Smooth muscle cell (in vitro differentiated cells): ENCODE results near the gene GMDS. TPM values are rescaled to one million over a fixed set of nuclear protein-coding genes. Genes with fewer than 3 reads are reported as not detected.

ENCODE experiments used
- DNase-seq: peaks from one replicate; lab custom pipeline; 2025; ENCODE audit not compliant: unreplicated experiment; lab: John Stamatoyannopoulos, UW
- H2AFZ ChIP-seq: fragments of 200-600 bp; sonication (generic); 2 replicates; pipeline ENCODE4 v1.6.0; 2016; ENCODE audit warnings: antibody characterized with exemption, low read depth, mild to moderate bottlenecking
- H3F3A ChIP-seq: fragments of 200-600 bp; sonication (generic); 2 replicates; pipeline ENCODE4 v1.6.0; 2017; ENCODE audit warnings: antibody characterized with exemption, low read depth
- H3K27ac ChIP-seq: fragments of 200-600 bp; sonication (generic); 2 replicates; pipeline ENCODE4 v1.5.1; 2016; ENCODE audit warnings: low read depth, mild to moderate bottlenecking
- H3K27me3 ChIP-seq: fragments of 200-600 bp; sonication (generic); 2 replicates; pipeline ENCODE4 v1.6.1; 2016; ENCODE audit warnings: low read depth, mild to moderate bottlenecking
- H3K36me3 ChIP-seq: fragments of 200-600 bp; sonication (generic); 2 replicates; pipeline ENCODE4 v1.5.1; 2016; ENCODE audit warnings: low read depth
- H3K4me1 ChIP-seq: fragments of 200-600 bp; sonication (generic); 2 replicates; pipeline ENCODE4 v1.5.1; 2016; ENCODE audit warnings: low read depth
- H3K4me2 ChIP-seq: fragments of 200-600 bp; sonication (generic); 2 replicates; pipeline ENCODE4 v1.6.0; 2016; ENCODE audit warnings: mild to moderate bottlenecking
- H3K4me3 ChIP-seq: fragments of 200-600 bp; sonication (generic); 2 replicates; pipeline ENCODE4 v1.5.1; 2016; ENCODE audit warnings: mild to moderate bottlenecking
- H3K79me2 ChIP-seq: fragments of 200-600 bp; sonication (generic); 2 replicates; pipeline ENCODE4 v1.6.0; 2016; ENCODE audit warnings: low read depth, mild to moderate bottlenecking
- H3K9ac ChIP-seq: fragments of 200-600 bp; sonication (generic); 2 replicates; pipeline ENCODE4 v1.6.0; 2016; ENCODE audit warnings: low read depth
- H3K9me3 ChIP-seq: fragments of 200-600 bp; sonication (generic); replicated peaks from 2 replicates; pipeline ENCODE4 v1.5.1; 2016; ENCODE audit warnings: low read depth
- H4K20me1 ChIP-seq: fragments of 200-600 bp; sonication (generic); 2 replicates; pipeline ENCODE4 v1.6.0; 2016; ENCODE audit warnings: low read depth
- CTCF ChIP-seq: fragments of 200-600 bp; sonication (generic); IDR thresholded peaks from 2 replicates; pipeline ENCODE4 v1.5.1; 2017; ENCODE audit warnings: borderline replicate concordance, mild to moderate bottlenecking, antibody characterized with exemption; ENCODE audit not compliant: insufficient read depth, poor library complexity, severe bottlenecking
- WGBS: methylation state at CpG from one replicate; pipeline ENCODE4 v1.1.7; 2016; ENCODE audit warnings: low lambda C conversion rate; 5-methylcytosine and 5-hydroxymethylcytosine counted together
- polyA plus RNA-seq: library from polyadenylated mRNA; unstranded; fragments of >200 nt; fragmentation: Nextera tagmentation; extraction: Ambion mirVana; gene quantifications from 2 replicates; pipeline ENCODE4 v1.2.1, GENCODE V29; 2016
- total RNA-seq: library from RNA; depleted of rRNA; stranded (reverse); fragments of >200 nt; gene quantifications from 2 replicates; pipeline ENCODE4 v1.2.3, GENCODE V29; 2014

GMDS gene
- total and polyA plus RNA-seq, 2 experiments from 2014 or later, result 3.7 to 8.5 TPM

- Histone ChIP-seq H3K4me1 (peaks cover 11% of the 10 kb centered on the region), H3F3A (no peaks in the 10 kb centered on the region), H3K27ac (no peak overlapping the region), H3K27me3 (peaks cover 71% of the 10 kb centered on the region), H3K9me3 (no peaks in the 10 kb centered on the region), H3K36me3 (no peaks in the 10 kb centered on the region), H2AFZ (no peak overlapping the region), H3K79me2 (no peaks in the 10 kb centered on the region), H3K4me2 (no peak overlapping the region), H3K4me3 (no peak overlapping the region), H3K9ac (no peak overlapping the region), H4K20me1 (no peaks in the 10 kb centered on the region)
- no peak for TF ChIP-seq CTCF
- DNase-seq, result no peak
- WGBS, result 74% methylated on average over 5 of the region's 5 CpGs
These were observed 647.5 kb downstream of the GMDS start for GRCh38 chr6:1597924-1598323.

GRCh38 chr6:1597121-1597744 is 648.2 kb downstream of the GMDS start:
- H3K9ac ChIP-seq, result no peak overlapping the region
- TF ChIP-seq CTCF, result no peak
- peak overlapping the region; percentile 77 for H3K4me2 ChIP-seq
- H3K4me1 ChIP-seq, result peaks cover 11% of the 10 kb centered on the region
- WGBS, result 13% methylated on average over 8 of the region's 8 CpGs
- no peaks in the 10 kb centered on the region for H3F3A ChIP-seq
- no peak overlapping the region for H3K27ac ChIP-seq
- no peaks in the 10 kb centered on the region for H3K9me3 ChIP-seq
- H2AFZ ChIP-seq, result no peak overlapping the region
- no peaks in the 10 kb centered on the region for H4K20me1 ChIP-seq
- no peak overlapping the region for H3K4me3 ChIP-seq
- no peaks in the 10 kb centered on the region for H3K36me3 ChIP-seq
- H3K79me2 ChIP-seq, result no peaks in the 10 kb centered on the region
- H3K27me3 ChIP-seq, result peaks cover 64% of the 10 kb centered on the region
- no peak for DNase-seq

- H3K27me3 ChIP-seq, result peaks cover 57% of the 10 kb centered on the region
- peaks cover 11% of the 10 kb centered on the region for H3K4me1 ChIP-seq
- no peaks in the 10 kb centered on the region for H3K79me2 ChIP-seq
- H3F3A ChIP-seq, result no peaks in the 10 kb centered on the region
- peak overlapping the region; percentile 77 for H3K4me2 ChIP-seq
- H3K9ac ChIP-seq, result no peak overlapping the region
- WGBS, result 24% methylated on average over 25 of the region's 25 CpGs
- no peaks in the 10 kb centered on the region for H3K9me3 ChIP-seq
- peak overlapping the region; percentile 47 for H2AFZ ChIP-seq
- no peaks in the 10 kb centered on the region for H4K20me1 ChIP-seq
- DNase-seq, result peak; percentile 20
- TF ChIP-seq CTCF, result peak; percentile 96
- H3K4me3 ChIP-seq, result peak overlapping the region; percentile 15
- H3K36me3 ChIP-seq, result no peaks in the 10 kb centered on the region
- no peak overlapping the region for H3K27ac ChIP-seq
These were observed 649.1 kb downstream of the GMDS start for GRCh38 chr6:1596088-1596852.
